Uterus (tissue), 4 donors: ENCODE results near the gene DNM2. TPM values are rescaled to one million over a fixed set of nuclear protein-coding genes. Genes with fewer than 3 reads are reported as not detected.

Experiments used
- DNase-seq, 2 donors: peaks; one replicate each; pipeline ENCODE4 v3.0.0-alpha.2; 2019 to 2020
- H3K27ac ChIP-seq, 2 donors: fragments of 200-600 bp; sonication (generic); 1 replicate in 1 of 2; 2 replicates in 1 of 2; pipeline ENCODE4 v1.5.1; 2016 to 2018
- H3K27me3 ChIP-seq, 2 donors: fragments of 200-600 bp; sonication (generic); one replicate each; pipeline ENCODE4 v1.5.1; 2018 to 2019; ENCODE audit warnings: control low read depth in 1 of 2
- H3K36me3 ChIP-seq, 2 donors: fragments of 200-600 bp; sonication (generic); one replicate each; pipeline ENCODE4 v1.5.1; 2019; ENCODE audit warnings: control low read depth in 1 of 2
- H3K4me1 ChIP-seq, 2 donors: fragments of 200-600 bp; sonication (generic); one replicate each; pipeline ENCODE4 v1.5.1; 2018 to 2019; ENCODE audit warnings: control low read depth in 1 of 2
- H3K4me3 ChIP-seq, 2 donors: fragments of 200-600 bp; sonication (generic); 1 replicate in 1 of 2; 2 replicates in 1 of 2; pipeline ENCODE4 v1.5.1; 2018 to 2019; ENCODE audit warnings: mild to moderate bottlenecking in 1 of 2
- H3K9me3 ChIP-seq, 2 donors: fragments of 200-600 bp; sonication (generic); one replicate each; pipeline ENCODE4 v1.5.1; 2019; ENCODE audit warnings: control low read depth in 1 of 2
- POLR2A ChIP-seq, 2 donors: fragments of 450-650 bp; IDR thresholded peaks; one replicate each; pipeline ENCODE4 v1.6.1; 2016; ENCODE audit warnings: antibody characterized with exemption in 2 of 2, mild to moderate bottlenecking in 1 of 2, moderate library complexity in 1 of 2
- intact Hi-C: fragments of 100-400 bp; cut with DNase I; formaldehyde crosslinking; loops from one replicate; pipeline ENCODE4 v1.15.1; 2023; ENCODE audit warnings: low total_unique reads
- total RNA-seq, 4 donors: library from RNA; depleted of rRNA in 3 of 4; stranded (reverse); fragments of >200 nt in 3 of 4; gene quantifications; one replicate each; pipeline versions ENCODE4 v1.1.0 to v1.2.4, GENCODE V29; 2014 to 2023
- TF ChIP-seq, protein P1 (sequence below), 4 experiments: fragments of 200-600 bp in 2 of 4; fragments of 450-650 bp in 2 of 4; sonication (generic) in 2 of 4; IDR thresholded peaks; one replicate each; pipeline ENCODE4 v1.5.1; 2016 to 2019; ENCODE audit warnings: antibody characterized with exemption in 4 of 4, mild to moderate bottlenecking in 2 of 4, moderate library complexity in 1 of 4
- donor health status: DM: yes; HTN: yes; CAD: no.

DNM2 gene
- total RNA-seq, 4 donors from 2014 or later, result 46.8 to 150 (median 86.0) TPM

GRCh38 chr19:10828981-10829821 is 111.3 kb downstream of the DNM2 start:
- TF ChIP-seq POLR2A (IDR thresholded peaks at IDR 0.05), result no peak
- TF ChIP-seq, protein P1, sequence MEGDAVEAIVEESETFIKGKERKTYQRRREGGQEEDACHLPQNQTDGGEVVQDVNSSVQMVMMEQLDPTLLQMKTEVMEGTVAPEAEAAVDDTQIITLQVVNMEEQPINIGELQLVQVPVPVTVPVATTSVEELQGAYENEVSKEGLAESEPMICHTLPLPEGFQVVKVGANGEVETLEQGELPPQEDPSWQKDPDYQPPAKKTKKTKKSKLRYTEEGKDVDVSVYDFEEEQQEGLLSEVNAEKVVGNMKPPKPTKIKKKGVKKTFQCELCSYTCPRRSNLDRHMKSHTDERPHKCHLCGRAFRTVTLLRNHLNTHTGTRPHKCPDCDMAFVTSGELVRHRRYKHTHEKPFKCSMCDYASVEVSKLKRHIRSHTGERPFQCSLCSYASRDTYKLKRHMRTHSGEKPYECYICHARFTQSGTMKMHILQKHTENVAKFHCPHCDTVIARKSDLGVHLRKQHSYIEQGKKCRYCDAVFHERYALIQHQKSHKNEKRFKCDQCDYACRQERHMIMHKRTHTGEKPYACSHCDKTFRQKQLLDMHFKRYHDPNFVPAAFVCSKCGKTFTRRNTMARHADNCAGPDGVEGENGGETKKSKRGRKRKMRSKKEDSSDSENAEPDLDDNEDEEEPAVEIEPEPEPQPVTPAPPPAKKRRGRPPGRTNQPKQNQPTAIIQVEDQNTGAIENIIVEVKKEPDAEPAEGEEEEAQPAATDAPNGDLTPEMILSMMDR (IDR thresholded peaks at IDR 0.05), result no peak
- H3K27ac ChIP-seq, result no peak overlapping the region
- H3K4me1 ChIP-seq, result no peaks in the 10 kb centered on the region
- DNase-seq, result no peak
- H3K9me3 ChIP-seq, result no peaks in the 10 kb centered on the region
- H3K36me3 ChIP-seq, result no peaks in the 10 kb centered on the region
- intact Hi-C loops, result no loop called here
- H3K27me3 ChIP-seq, result no peaks in the 10 kb centered on the region
- H3K4me3 ChIP-seq, result no peak overlapping the region

- H3K4me3 ChIP-seq, result no peak overlapping the region
- intact Hi-C loops, result no loop called here
- no peak for TF ChIP-seq POLR2A (IDR thresholded peaks at IDR 0.05)
- TF ChIP-seq, protein P1 (IDR thresholded peaks at IDR 0.05), result no peak
- DNase-seq, result no peak
- no peaks in the 10 kb centered on the region for H3K9me3 ChIP-seq
- H3K27me3 ChIP-seq, result no peaks in the 10 kb centered on the region
- H3K4me1 ChIP-seq, result no peaks in the 10 kb centered on the region
- H3K36me3 ChIP-seq, result no peaks in the 10 kb centered on the region
- no peak overlapping the region for H3K27ac ChIP-seq
These were observed 112.1 kb downstream of the DNM2 start for GRCh38 chr19:10829967-10830366.

GRCh38 chr19:10830370-10830769 is 112.5 kb downstream of the DNM2 start:
- TF ChIP-seq, protein P1 (IDR thresholded peaks at IDR 0.05), result no peak
- TF ChIP-seq POLR2A (IDR thresholded peaks at IDR 0.05), result no peak
- H3K9me3 ChIP-seq, result no peaks in the 10 kb centered on the region
- no peak for DNase-seq
- H3K4me1 ChIP-seq, result no peaks in the 10 kb centered on the region
- H3K27ac ChIP-seq, result no peak overlapping the region
- no peak overlapping the region for H3K4me3 ChIP-seq
- intact Hi-C loops, result no loop called here
- no peaks in the 10 kb centered on the region for H3K36me3 ChIP-seq
- no peaks in the 10 kb centered on the region for H3K27me3 ChIP-seq

- Histone ChIP-seq H3K9me3 (no peaks in the 10 kb centered on the region), H3K27me3 (no peaks in the 10 kb centered on the region), H3K4me3 (no peak overlapping the region), H3K4me1 (no peaks in the 10 kb centered on the region), H3K27ac (no peak overlapping the region), H3K36me3 (no peaks in the 10 kb centered on the region)
- DNase-seq, result no peak
- intact Hi-C loops, result no loop called here
- TF ChIP-seq, protein P1 (IDR thresholded peaks at IDR 0.05), result no peak
- TF ChIP-seq POLR2A (IDR thresholded peaks at IDR 0.05), result no peak
These were observed 113.3 kb downstream of the DNM2 start for GRCh38 chr19:10830931-10831779.
